Astrocyte (in vitro differentiated cells and primary cell): Measurements from ENCODE around the gene GNG12. TPM values are rescaled to one million over a fixed set of nuclear protein-coding genes. Genes with fewer than 3 reads are reported as not detected.

Experiments
- DNase-seq: peaks from one replicate; pipeline ENCODE4 v3.0.0-alpha.2; 2010; ENCODE audit warnings: low read depth
- FAIRE-seq: peaks from 2 replicates; lab custom pipeline; 2011; peaks lifted over from hg19 to GRCh38; lab: Jason Lieb, UNC
- H2AFZ ChIP-seq: 2 replicates; pipeline ENCODE4 v1.6.0; 2012; ENCODE audit warnings: low read depth, low read length, inconsistent platforms
- H3K27ac ChIP-seq: 2 replicates; pipeline ENCODE4 v1.5.1; 2011; ENCODE audit warnings: low read depth, low read length, inconsistent platforms
- H3K27me3 ChIP-seq: 2 replicates; pipeline ENCODE4 v1.6.0; 2011; ENCODE audit warnings: low read length, inconsistent platforms; ENCODE audit not compliant: insufficient read depth
- H3K36me3 ChIP-seq: 2 replicates; pipeline ENCODE4 v1.5.1; 2011; ENCODE audit warnings: low read length, inconsistent platforms; ENCODE audit not compliant: insufficient read depth
- H3K4me1 ChIP-seq: 2 replicates; pipeline ENCODE4 v1.5.1; 2011; ENCODE audit warnings: low read length, inconsistent platforms; ENCODE audit not compliant: insufficient read depth
- H3K4me2 ChIP-seq: 2 replicates; pipeline ENCODE4 v1.6.0; 2012; ENCODE audit warnings: low read length, inconsistent platforms
- H3K4me3 ChIP-seq: 2 replicates; pipeline ENCODE4 v1.5.1; 2011; ENCODE audit warnings: low read depth, mild to moderate bottlenecking, low read length, inconsistent platforms; ENCODE audit not compliant: insufficient read depth
- H3K79me2 ChIP-seq: 2 replicates; pipeline ENCODE4 v1.6.0; 2012; ENCODE audit warnings: mild to moderate bottlenecking, low read length, inconsistent platforms; ENCODE audit not compliant: insufficient read depth
- H3K9ac ChIP-seq: 2 replicates; pipeline ENCODE4 v1.6.0; 2012; ENCODE audit warnings: mild to moderate bottlenecking, low read length, inconsistent platforms
- H3K9me3 ChIP-seq: 2 replicates; pipeline ENCODE4 v1.5.1; 2012; ENCODE audit warnings: low read depth, mild to moderate bottlenecking, low read length, inconsistent platforms; ENCODE audit not compliant: insufficient read depth
- H4K20me1 ChIP-seq: 2 replicates; pipeline ENCODE4 v1.6.0; 2012; ENCODE audit warnings: low read length, inconsistent platforms; ENCODE audit not compliant: insufficient read depth
- H3K27ac Mint-ChIP-seq: one replicate; pipeline ENCODE4 v1.8.0; 2021; ENCODE audit warnings: mild to moderate bottlenecking, mixed read lengths; ENCODE audit not compliant: unreplicated experiment
- H3K27me3 Mint-ChIP-seq: one replicate; pipeline ENCODE4 v1.8.0; 2021; ENCODE audit warnings: low read depth, mixed read lengths; ENCODE audit not compliant: unreplicated experiment
- H3K36me3 Mint-ChIP-seq: one replicate; pipeline ENCODE4 v1.8.0; 2021; ENCODE audit warnings: low read depth, mixed read lengths; ENCODE audit not compliant: unreplicated experiment
- H3K4me1 Mint-ChIP-seq: one replicate; pipeline ENCODE4 v1.8.0; 2021; ENCODE audit warnings: low read depth, mixed read lengths; ENCODE audit not compliant: unreplicated experiment
- H3K4me3 Mint-ChIP-seq: one replicate; pipeline ENCODE4 v1.8.0; 2021; ENCODE audit warnings: mild to moderate bottlenecking, moderate library complexity, mixed read lengths; ENCODE audit not compliant: unreplicated experiment
- H3K9me3 Mint-ChIP-seq: one replicate; pipeline ENCODE4 v1.8.0; 2021; ENCODE audit warnings: mild to moderate bottlenecking, mixed read lengths; ENCODE audit not compliant: unreplicated experiment
- EZH2 ChIP-seq: IDR thresholded peaks from 2 replicates; pipeline ENCODE4 v1.6.1; 2012; ENCODE audit warnings: mild to moderate bottlenecking, low read length, inconsistent platforms; ENCODE audit not compliant: insufficient read depth
- total RNA-seq: library from RNA; stranded (reverse); gene quantifications from 2 replicates; pipeline ENCODE4 v1.2.1, GENCODE V29; 2021
- TF ChIP-seq, protein P1 (sequence below): IDR thresholded peaks from 2 replicates; pipeline ENCODE4 v1.5.1; 2011; ENCODE audit warnings: low read depth, mild to moderate bottlenecking, inconsistent platforms, low read length, moderate library complexity; ENCODE audit not compliant: insufficient read depth

GNG12 gene
- total RNA-seq, 1 donor from 2014 or later = 101 TPM

DNA sequence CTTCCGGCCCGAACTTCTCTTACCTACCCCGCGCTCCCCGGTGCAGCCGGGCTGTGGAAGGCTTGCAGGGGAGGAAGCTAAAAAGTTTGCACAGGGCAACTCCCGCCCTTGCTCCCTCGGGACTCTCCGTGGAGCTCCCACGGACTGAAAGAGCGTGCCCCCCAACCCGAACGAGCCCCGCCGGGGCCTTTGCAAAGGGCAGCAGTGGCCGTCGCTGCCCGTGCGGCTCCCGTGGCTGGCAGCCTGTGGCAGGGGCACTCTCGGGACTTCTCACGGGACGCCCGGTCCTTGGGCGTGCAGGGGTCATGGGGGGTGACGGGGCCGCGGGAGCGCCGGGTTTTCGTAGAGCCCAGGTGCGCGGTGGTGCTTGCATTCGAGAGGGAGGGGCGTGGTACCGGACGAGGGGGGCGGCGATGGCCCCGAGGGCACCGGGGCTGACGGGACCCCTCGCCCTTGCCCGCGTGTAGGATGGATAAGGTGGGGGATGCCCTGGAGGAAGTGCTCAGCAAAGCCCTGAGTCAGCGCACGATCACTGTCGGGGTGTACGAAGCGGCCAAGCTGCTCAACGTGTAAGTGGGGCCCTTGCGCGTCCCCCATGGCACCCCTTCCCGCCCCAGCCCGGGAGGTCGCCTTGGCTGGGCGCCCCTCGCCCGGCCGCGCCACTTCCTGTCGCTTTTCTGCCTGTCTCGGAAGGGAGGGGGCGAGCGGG, 147.6 kb downstream of the GNG12 start:
- H3K27ac ChIP-seq = peak overlapping the region; percentile 98
- Mint-ChIP-seq H3K36me3 (peaks cover 19% of the 10 kb centered on the region), H3K4me3 (peak overlapping the region; percentile 94), H3K27ac (peak overlapping the region; percentile 97), H3K9me3 (no peaks in the 10 kb centered on the region), H3K4me1 (peaks cover 35% of the 10 kb centered on the region), H3K27me3 (no peaks in the 10 kb centered on the region)
- no peak overlapping the region for H2AFZ ChIP-seq
- peaks cover 25% of the 10 kb centered on the region for H3K36me3 ChIP-seq
- FAIRE-seq = no peak
- no peak for DNase-seq
- H3K4me1 ChIP-seq = peaks cover 30% of the 10 kb centered on the region
- peak overlapping the region; percentile 89 for H3K4me2 ChIP-seq
- no peak for TF ChIP-seq EZH2
- TF ChIP-seq, protein P1, sequence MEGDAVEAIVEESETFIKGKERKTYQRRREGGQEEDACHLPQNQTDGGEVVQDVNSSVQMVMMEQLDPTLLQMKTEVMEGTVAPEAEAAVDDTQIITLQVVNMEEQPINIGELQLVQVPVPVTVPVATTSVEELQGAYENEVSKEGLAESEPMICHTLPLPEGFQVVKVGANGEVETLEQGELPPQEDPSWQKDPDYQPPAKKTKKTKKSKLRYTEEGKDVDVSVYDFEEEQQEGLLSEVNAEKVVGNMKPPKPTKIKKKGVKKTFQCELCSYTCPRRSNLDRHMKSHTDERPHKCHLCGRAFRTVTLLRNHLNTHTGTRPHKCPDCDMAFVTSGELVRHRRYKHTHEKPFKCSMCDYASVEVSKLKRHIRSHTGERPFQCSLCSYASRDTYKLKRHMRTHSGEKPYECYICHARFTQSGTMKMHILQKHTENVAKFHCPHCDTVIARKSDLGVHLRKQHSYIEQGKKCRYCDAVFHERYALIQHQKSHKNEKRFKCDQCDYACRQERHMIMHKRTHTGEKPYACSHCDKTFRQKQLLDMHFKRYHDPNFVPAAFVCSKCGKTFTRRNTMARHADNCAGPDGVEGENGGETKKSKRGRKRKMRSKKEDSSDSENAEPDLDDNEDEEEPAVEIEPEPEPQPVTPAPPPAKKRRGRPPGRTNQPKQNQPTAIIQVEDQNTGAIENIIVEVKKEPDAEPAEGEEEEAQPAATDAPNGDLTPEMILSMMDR = no peak
- peaks cover 37% of the 10 kb centered on the region for H3K79me2 ChIP-seq
- H3K9me3 ChIP-seq = no peaks in the 10 kb centered on the region
- H3K9ac ChIP-seq = peak overlapping the region; percentile 98
- H3K4me3 ChIP-seq = peak overlapping the region; percentile 85
- H3K27me3 ChIP-seq = no peaks in the 10 kb centered on the region
- H4K20me1 ChIP-seq = peaks cover 43% of the 10 kb centered on the region

DNA sequence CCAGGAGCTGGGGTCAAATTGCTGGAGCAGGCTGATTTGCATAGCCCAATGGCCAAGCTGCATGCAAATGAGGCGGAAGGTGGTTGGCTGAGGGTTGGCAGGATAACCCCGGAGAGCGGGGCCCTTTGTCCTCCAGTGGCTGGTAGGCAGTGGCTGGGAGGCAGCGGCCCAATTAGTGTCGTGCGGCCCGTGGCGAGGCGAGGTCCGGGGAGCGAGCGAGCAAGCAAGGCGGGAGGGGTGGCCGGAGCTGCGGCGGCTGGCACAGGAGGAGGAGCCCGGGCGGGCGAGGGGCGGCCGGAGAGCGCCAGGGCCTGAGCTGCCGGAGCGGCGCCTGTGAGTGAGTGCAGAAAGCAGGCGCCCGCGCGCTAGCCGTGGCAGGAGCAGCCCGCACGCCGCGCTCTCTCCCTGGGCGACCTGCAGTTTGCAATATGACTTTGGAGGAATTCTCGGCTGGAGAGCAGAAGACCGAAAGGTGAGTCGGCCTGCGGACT, 148.2 kb downstream of the GNG12 start, which contains the start of gene GADD45A:
Gene GADD45A, plus strand, starts transcription at position 135 of the 491 bp plus-strand sequence. Its CDS starts 294 bp downstream, at position 429.
- peak within 1 kb of the TSS; percentile 33 for H2AFZ ChIP-seq
- FAIRE-seq = no peak
- no peaks in the 10 kb centered on the region for H3K9me3 Mint-ChIP-seq
- H3K9me3 ChIP-seq = no peaks in the 10 kb centered on the region
- H4K20me1 ChIP-seq = peaks cover 43% of the 10 kb centered on the region
- H3K4me3 Mint-ChIP-seq = peak within 1 kb of the TSS; percentile 94
- H3K36me3 ChIP-seq = peaks cover 25% of the 10 kb centered on the region
- H3K4me1 ChIP-seq = peaks cover 30% of the 10 kb centered on the region
- no peaks in the 10 kb centered on the region for H3K27me3 Mint-ChIP-seq
- peaks cover 37% of the 10 kb centered on the region for H3K79me2 ChIP-seq
- H3K27ac Mint-ChIP-seq = peak within 1 kb of the TSS; percentile 97
- peak within 1 kb of the TSS; percentile 89 for H3K4me2 ChIP-seq
- H3K4me3 ChIP-seq = peak within 1 kb of the TSS; percentile 85
- peak within 1 kb of the TSS; percentile 98 for H3K9ac ChIP-seq
- no peaks in the 10 kb centered on the region for H3K27me3 ChIP-seq
- H3K36me3 Mint-ChIP-seq = peaks cover 19% of the 10 kb centered on the region
- DNase-seq = peak; percentile 99
- H3K27ac ChIP-seq = peak within 1 kb of the TSS; percentile 98
- peaks cover 35% of the 10 kb centered on the region for H3K4me1 Mint-ChIP-seq
- TF ChIP-seq, protein P1 = no peak
- no peak for TF ChIP-seq EZH2
